Fibroblast of villous mesenchyme (primary cell): Measurements from ENCODE around the gene ZNF155. TPM values are rescaled to one million over a fixed set of nuclear protein-coding genes. Genes with fewer than 3 reads are reported as not detected.
A peak's percentile ranks its signal among the peaks of the same experiment; 100 is the strongest.

ENCODE experiments used
- DNase-seq: peaks from one replicate; pipeline ENCODE4 v3.0.0-alpha.2; 2010; ENCODE audit warnings: low read depth
- H3K4me3 ChIP-seq: 2 replicates; pipeline ENCODE4 v1.5.1; 2011; ENCODE audit warnings: low read depth, mild to moderate bottlenecking, low read length
- total RNA-seq: library from RNA; depleted of rRNA; stranded (reverse); fragments of >200 nt; gene quantifications from 2 replicates; pipeline ENCODE4 v1.2.3, GENCODE V29; 2012
- TF ChIP-seq, protein P1 (sequence below): IDR thresholded peaks from 2 replicates; pipeline ENCODE4 v1.5.1; 2012; ENCODE audit warnings: low read depth, mild to moderate bottlenecking, low read length; ENCODE audit not compliant: insufficient read depth

ZNF155 gene
- total RNA-seq, 1 donor = 10.8 TPM

- DNase-seq = no peak
- TF ChIP-seq, protein P1, sequence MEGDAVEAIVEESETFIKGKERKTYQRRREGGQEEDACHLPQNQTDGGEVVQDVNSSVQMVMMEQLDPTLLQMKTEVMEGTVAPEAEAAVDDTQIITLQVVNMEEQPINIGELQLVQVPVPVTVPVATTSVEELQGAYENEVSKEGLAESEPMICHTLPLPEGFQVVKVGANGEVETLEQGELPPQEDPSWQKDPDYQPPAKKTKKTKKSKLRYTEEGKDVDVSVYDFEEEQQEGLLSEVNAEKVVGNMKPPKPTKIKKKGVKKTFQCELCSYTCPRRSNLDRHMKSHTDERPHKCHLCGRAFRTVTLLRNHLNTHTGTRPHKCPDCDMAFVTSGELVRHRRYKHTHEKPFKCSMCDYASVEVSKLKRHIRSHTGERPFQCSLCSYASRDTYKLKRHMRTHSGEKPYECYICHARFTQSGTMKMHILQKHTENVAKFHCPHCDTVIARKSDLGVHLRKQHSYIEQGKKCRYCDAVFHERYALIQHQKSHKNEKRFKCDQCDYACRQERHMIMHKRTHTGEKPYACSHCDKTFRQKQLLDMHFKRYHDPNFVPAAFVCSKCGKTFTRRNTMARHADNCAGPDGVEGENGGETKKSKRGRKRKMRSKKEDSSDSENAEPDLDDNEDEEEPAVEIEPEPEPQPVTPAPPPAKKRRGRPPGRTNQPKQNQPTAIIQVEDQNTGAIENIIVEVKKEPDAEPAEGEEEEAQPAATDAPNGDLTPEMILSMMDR = no peak
- peak overlapping the region; percentile 93 for H3K4me3 ChIP-seq
Measured at GRCh38 chr19:43983544-43983911, 460 bp upstream of the ZNF155 start.

DNA sequence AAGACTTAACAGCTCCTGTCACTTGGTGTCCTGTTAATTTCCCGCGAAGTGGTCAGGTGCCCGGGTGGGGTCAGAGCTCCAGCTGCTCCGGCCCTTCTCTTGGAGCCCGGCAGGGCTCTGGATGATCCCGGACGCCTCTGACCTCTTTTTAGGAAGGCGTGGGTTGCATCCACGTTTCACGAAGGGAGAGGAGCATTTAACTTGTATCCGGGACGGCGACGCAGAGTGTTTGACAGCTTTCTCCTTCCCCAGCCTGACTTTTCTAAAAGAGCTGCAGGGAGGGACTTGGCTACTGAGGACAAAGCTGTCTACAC, 656 bp downstream of the ZNF155 start:
- TF ChIP-seq, protein P1 = no peak
- H3K4me3 ChIP-seq = peak overlapping the region; percentile 93
- DNase-seq = no peak

- TF ChIP-seq, protein P1 = no peak
- no peak overlapping the region for H3K4me3 ChIP-seq
- no peak for DNase-seq
Measured at GRCh38 chr19:43997631-43998290, 13.8 kb downstream of the ZNF155 start.

- DNase-seq = peak; percentile 3
- TF ChIP-seq, protein P1 = no peak
- peak overlapping the region; percentile 80 for H3K4me3 ChIP-seq
Measured at GRCh38 chr19:44002212-44002565, 18.2 kb downstream of the ZNF155 start.

- TF ChIP-seq, protein P1 = no peak
- peak within 1 kb of the TSS; percentile 80 for H3K4me3 ChIP-seq
- peak; percentile 96 for DNase-seq
Measured at GRCh38 chr19:44002566-44003460, 18.8 kb downstream of the ZNF155 start, which contains the start of gene ZNF230. Gene ZNF230, plus strand, starts transcription at chr19:44002957. Its CDS starts 4,122 bp downstream, at chr19:44007079.

DNA sequence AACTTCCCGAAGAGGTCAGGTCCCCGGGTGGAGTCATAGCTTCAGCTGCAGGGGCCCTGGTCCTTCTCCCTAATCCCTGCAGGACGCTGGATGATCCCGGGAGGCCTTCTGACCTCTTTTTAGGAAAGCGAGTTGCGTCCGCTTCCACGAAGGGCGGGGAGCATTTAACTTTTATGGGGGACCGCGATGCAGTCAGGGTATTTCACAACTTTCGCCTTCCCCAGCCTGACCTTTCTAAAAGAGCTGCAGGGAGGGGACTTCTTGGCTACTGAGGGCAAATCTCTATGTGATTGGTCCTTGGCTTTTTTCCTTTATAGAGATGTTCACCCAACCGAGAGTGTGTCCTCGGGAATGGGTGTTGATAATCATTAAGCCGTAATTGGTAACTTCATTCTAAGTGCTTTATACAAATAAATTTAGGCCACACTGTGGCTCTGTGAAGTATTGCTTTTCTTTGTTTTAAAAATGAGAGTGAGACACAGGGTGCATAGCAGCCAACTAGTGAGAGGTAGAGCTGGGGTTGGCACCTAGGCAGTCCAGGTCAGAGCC, 19.5 kb downstream of the ZNF155 start:
- DNase-seq = peak; percentile 58
- H3K4me3 ChIP-seq = peak overlapping the region; percentile 80
- TF ChIP-seq, protein P1 = no peak
